ENCODE data around the gene CNBD2.

- TF ChIP-seq POLR2A (IDR thresholded peaks at IDR 0.05): no peak
- no peak for TF ChIP-seq CTCF (IDR thresholded peaks at IDR 0.05 in 4 of 5, conservative IDR thresholded peaks at IDR 0.05 in 1 of 5)
Observed at GRCh38 chr20:36004045-36004444, 35.7 kb downstream of the CNBD2 start.

All from gastrocnemius medialis (tissue), 4 donors.